ENCODE results near the gene CYP4F2.

- TF ChIP-seq, protein P1, sequence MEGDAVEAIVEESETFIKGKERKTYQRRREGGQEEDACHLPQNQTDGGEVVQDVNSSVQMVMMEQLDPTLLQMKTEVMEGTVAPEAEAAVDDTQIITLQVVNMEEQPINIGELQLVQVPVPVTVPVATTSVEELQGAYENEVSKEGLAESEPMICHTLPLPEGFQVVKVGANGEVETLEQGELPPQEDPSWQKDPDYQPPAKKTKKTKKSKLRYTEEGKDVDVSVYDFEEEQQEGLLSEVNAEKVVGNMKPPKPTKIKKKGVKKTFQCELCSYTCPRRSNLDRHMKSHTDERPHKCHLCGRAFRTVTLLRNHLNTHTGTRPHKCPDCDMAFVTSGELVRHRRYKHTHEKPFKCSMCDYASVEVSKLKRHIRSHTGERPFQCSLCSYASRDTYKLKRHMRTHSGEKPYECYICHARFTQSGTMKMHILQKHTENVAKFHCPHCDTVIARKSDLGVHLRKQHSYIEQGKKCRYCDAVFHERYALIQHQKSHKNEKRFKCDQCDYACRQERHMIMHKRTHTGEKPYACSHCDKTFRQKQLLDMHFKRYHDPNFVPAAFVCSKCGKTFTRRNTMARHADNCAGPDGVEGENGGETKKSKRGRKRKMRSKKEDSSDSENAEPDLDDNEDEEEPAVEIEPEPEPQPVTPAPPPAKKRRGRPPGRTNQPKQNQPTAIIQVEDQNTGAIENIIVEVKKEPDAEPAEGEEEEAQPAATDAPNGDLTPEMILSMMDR (optimal IDR thresholded peaks at IDR 0.05 in 1 of 3, IDR thresholded peaks at IDR 0.05 in 1 of 3, conservative IDR thresholded peaks at IDR 0.05 in 1 of 3; ENCODE audit: extremely low read depth in 1 of 3, insufficient read depth in 2 of 3, low read length in 3 of 3): no peak
- TF ChIP-seq EZH2 (IDR thresholded peaks at IDR 0.05; ENCODE audit: low read length): no peak
These were observed 37.4 kb downstream of the CYP4F2 start for GRCh38 chr19:15860522-15860921.

All from keratinocyte (primary cell).